ENCODE measurements around the gene MC4R.

- TF ChIP-seq POLR2AphosphoS5 (IDR thresholded peaks at IDR 0.05; ENCODE audit: low read depth, low read length) (no peak), POLR2A (IDR thresholded peaks at IDR 0.05; ENCODE audit: low read depth, low read length) (no peak), TAF1 (IDR thresholded peaks at IDR 0.05; ENCODE audit: borderline replicate concordance, low read depth, low read length) (no peak)
Observed at GRCh38 chr18:60417946-60418345, 45.4 kb upstream of the MC4R start.
